ENCODE measurements around the gene NANOS2.

NANOS2 gene

GRCh38 chr19:45884682-45885555 lies 29.7 kb downstream of the NANOS2 start:
- TF ChIP-seq CTCF (IDR thresholded peaks at IDR 0.05), result no peak
- no peaks in the 10 kb centered on the region for H3K9me3 ChIP-seq
- peaks cover 30% of the 10 kb centered on the region for H3K27me3 ChIP-seq
- peak overlapping the region; percentile 76 to 83 for H3K4me3 ChIP-seq (ENCODE audit: low read depth in 1 of 2, low read length in 1 of 2)
- peak overlapping the region; percentile 90 for H3K27ac ChIP-seq
- peaks cover 26 to 42% of the 10 kb centered on the region in 2 experiments for H3K4me1 ChIP-seq (ENCODE audit: control insufficient read depth in 1 of 2, insufficient read depth in 1 of 2, low read depth in 1 of 2, low read length in 1 of 2)
- H3K36me3 ChIP-seq, result peaks cover 3% of the 10 kb centered on the region

- peaks cover 3% of the 10 kb centered on the region for H3K36me3 ChIP-seq
- H3K9me3 ChIP-seq, result no peaks in the 10 kb centered on the region
- no peak for TF ChIP-seq CTCF (IDR thresholded peaks at IDR 0.05)
- H3K4me1 ChIP-seq (ENCODE audit: control insufficient read depth in 1 of 2, insufficient read depth in 1 of 2, low read depth in 1 of 2, low read length in 1 of 2), result peaks cover 26 to 42% of the 10 kb centered on the region in 2 experiments
- H3K4me3 ChIP-seq (ENCODE audit: low read depth in 1 of 2, low read length in 1 of 2), result no peak overlapping the region
- H3K27me3 ChIP-seq, result peaks cover 38% of the 10 kb centered on the region
- H3K27ac ChIP-seq, result no peak overlapping the region
These were observed 30.5 kb downstream of the NANOS2 start for GRCh38 chr19:45883881-45884681.

- no peaks in the 10 kb centered on the region for H3K9me3 ChIP-seq
- H3K4me1 ChIP-seq (ENCODE audit: control insufficient read depth in 1 of 2, insufficient read depth in 1 of 2, low read depth in 1 of 2, low read length in 1 of 2), result peaks cover 26 to 42% of the 10 kb centered on the region in 2 experiments
These were observed 31.0 kb downstream of the NANOS2 start for GRCh38 chr19:45883586-45883880.

GRCh38 chr19:45882652-45883585 lies 31.7 kb downstream of the NANOS2 start:
- peak overlapping the region; percentile 13 to 30 for H3K4me3 ChIP-seq (ENCODE audit: low read depth in 1 of 2, low read length in 1 of 2)
- peaks cover 50% of the 10 kb centered on the region for H3K27me3 ChIP-seq
- H3K4me1 ChIP-seq (ENCODE audit: control insufficient read depth in 1 of 2, insufficient read depth in 1 of 2, low read depth in 1 of 2, low read length in 1 of 2), result peaks cover 26 to 42% of the 10 kb centered on the region in 2 experiments
- H3K36me3 ChIP-seq, result peaks cover 3% of the 10 kb centered on the region
- no peaks in the 10 kb centered on the region for H3K9me3 ChIP-seq
- no peak overlapping the region for H3K27ac ChIP-seq
- TF ChIP-seq CTCF (IDR thresholded peaks at IDR 0.05), result peak; percentile 90

More at GRCh38 chr19:45883586-45883880, 31.0 kb downstream of the NANOS2 start:
- Histone ChIP-seq H3K36me3 (peaks cover 3% of the 10 kb centered on the region), H3K4me3 (ENCODE audit: low read depth in 1 of 2, low read length in 1 of 2) (no peak overlapping the region), H3K27me3 (peaks cover 44% of the 10 kb centered on the region), H3K27ac (no peak overlapping the region)
- no peak for TF ChIP-seq CTCF (IDR thresholded peaks at IDR 0.05)

GRCh38 chr19:45881909-45882528 lies 32.6 kb downstream of the NANOS2 start:
- H3K4me1 ChIP-seq (ENCODE audit: control insufficient read depth in 1 of 2, insufficient read depth in 1 of 2, low read depth in 1 of 2, low read length in 1 of 2), result peaks cover 24 to 40% of the 10 kb centered on the region in 2 experiments
- H3K4me3 ChIP-seq (ENCODE audit: low read depth in 1 of 2, low read length in 1 of 2), result no peak overlapping the region

More at GRCh38 chr19:45881909-45882528, 32.6 kb downstream of the NANOS2 start:
- H3K36me3 ChIP-seq, result peaks cover 3% of the 10 kb centered on the region
- no peak overlapping the region for H3K27ac ChIP-seq
- H3K27me3 ChIP-seq, result peaks cover 59% of the 10 kb centered on the region
- TF ChIP-seq CTCF (IDR thresholded peaks at IDR 0.05), result no peak
- no peaks in the 10 kb centered on the region for H3K9me3 ChIP-seq
